Fibroblast of mammary gland (primary cell): ENCODE results near the gene REN.

Experiments used
- DNase-seq: peaks from one replicate; pipeline ENCODE4 v3.0.0-alpha.2; 2010; ENCODE audit warnings: low read depth
- H3K4me3 ChIP-seq: 2 replicates; pipeline ENCODE4 v1.5.1; 2011; ENCODE audit warnings: low read depth, mild to moderate bottlenecking, low read length, moderate library complexity; ENCODE audit not compliant: control insufficient read depth
- CTCF ChIP-seq: conservative IDR thresholded peaks from 2 replicates; pipeline ENCODE4 v1.5.1; 2011; ENCODE audit warnings: low read depth, low read length, inconsistent platforms; ENCODE audit not compliant: control insufficient read depth, insufficient read depth

Gene REN

GRCh38 chr1:204192046-204192445 lies 25.9 kb upstream of the REN start:
- H3K4me3 ChIP-seq, result no peak overlapping the region
- TF ChIP-seq CTCF, result no peak

GRCh38 chr1:204191456-204191855 lies 25.3 kb upstream of the REN start:
- DNase-seq, result no peak
- no peak for TF ChIP-seq CTCF
- no peak overlapping the region for H3K4me3 ChIP-seq

More at GRCh38 chr1:204192046-204192445, 25.9 kb upstream of the REN start:
- no peak for DNase-seq

- no peak overlapping the region for H3K4me3 ChIP-seq
- DNase-seq, result peak; percentile 69
- no peak for TF ChIP-seq CTCF
These were observed 24.4 kb upstream of the REN start for GRCh38 chr1:204190212-204191211.

GRCh38 chr1:204188959-204189639 lies 23.0 kb upstream of the REN start:
- DNase-seq, result no peak
- no peak overlapping the region for H3K4me3 ChIP-seq
- TF ChIP-seq CTCF, result no peak

- no peak for TF ChIP-seq CTCF
- no peak overlapping the region for H3K4me3 ChIP-seq
- DNase-seq, result no peak
These were observed 20.5 kb upstream of the REN start for GRCh38 chr1:204186597-204186996.

GRCh38 chr1:204181116-204181515 lies 15.0 kb upstream of the REN start:
- DNase-seq, result no peak
- no peak overlapping the region for H3K4me3 ChIP-seq
- no peak for TF ChIP-seq CTCF
